NCI-H1105 treated with DMSO at 0.1 percent for 48 hours (cell line): ENCODE results near the gene ARHGEF35.
"Not testable (repeated sequence)": the region's sequence is repeated elsewhere in the genome, so short reads cannot be mapped to it uniquely, and the experiment has no call there.

ENCODE experiments used
- DNase-seq: peaks from one replicate; lab custom pipeline; 2025; lab: John Stamatoyannopoulos, UW

Gene ARHGEF35

GRCh38 chr7:144195212-144195872, at the start of gene ARHGEF35:
Gene ARHGEF35 (minus strand): TSS chr7:144195833. CDS start chr7:144188383, 7,450 bp downstream.
- DNase-seq: not testable (repeated sequence)

- not testable (repeated sequence) for DNase-seq
Measured at GRCh38 chr7:144245372-144245771, 49.7 kb upstream of the ARHGEF35 start.

- DNase-seq: not testable (repeated sequence)
Measured at GRCh38 chr7:144239365-144239764, 43.7 kb upstream of the ARHGEF35 start, which contains the start of gene OR2A42. Gene OR2A42 (minus strand): TSS chr7:144239605. CDS start chr7:144232843, 6,762 bp downstream.

- DNase-seq: not testable (repeated sequence)
Measured at GRCh38 chr7:144238530-144239082, 43.0 kb upstream of the ARHGEF35 start.

- DNase-seq: not testable (repeated sequence)
Measured at GRCh38 chr7:144233039-144233438, 37.4 kb upstream of the ARHGEF35 start.

- not testable (repeated sequence) for DNase-seq
Measured at GRCh38 chr7:144231027-144231426, 35.4 kb upstream of the ARHGEF35 start.

GRCh38 chr7:144228810-144229209, 33.2 kb upstream of the ARHGEF35 start:
- DNase-seq: not testable (repeated sequence)

- not testable (repeated sequence) for DNase-seq
Measured at GRCh38 chr7:144226866-144227265, 31.2 kb upstream of the ARHGEF35 start.

- not testable (repeated sequence) for DNase-seq
Measured at GRCh38 chr7:144223675-144224074, 28.0 kb upstream of the ARHGEF35 start.

- not testable (repeated sequence) for DNase-seq
Measured at GRCh38 chr7:144220531-144220930, 24.9 kb upstream of the ARHGEF35 start.

- DNase-seq: not testable (repeated sequence)
Measured at GRCh38 chr7:144219149-144219548, 23.5 kb upstream of the ARHGEF35 start.

- not testable (repeated sequence) for DNase-seq
Measured at GRCh38 chr7:144218581-144218980, 22.9 kb upstream of the ARHGEF35 start.

GRCh38 chr7:144217200-144217599, 21.6 kb upstream of the ARHGEF35 start:
- not testable (repeated sequence) for DNase-seq

- not testable (repeated sequence) for DNase-seq
Measured at GRCh38 chr7:144205306-144205705, 9.7 kb upstream of the ARHGEF35 start.

- DNase-seq: not testable (repeated sequence)
Measured at GRCh38 chr7:144203086-144203485, 7.5 kb upstream of the ARHGEF35 start.

GRCh38 chr7:144201978-144202377, 6.3 kb upstream of the ARHGEF35 start:
- not testable (repeated sequence) for DNase-seq

GRCh38 chr7:144198934-144199333, 3.3 kb upstream of the ARHGEF35 start:
- DNase-seq: not testable (repeated sequence)

- DNase-seq: not testable (repeated sequence)
Measured at GRCh38 chr7:144194453-144194852, 1.2 kb downstream of the ARHGEF35 start.

GRCh38 chr7:144193782-144194181, 1.9 kb downstream of the ARHGEF35 start:
- not testable (repeated sequence) for DNase-seq

GRCh38 chr7:144188578-144189171, 7.0 kb downstream of the ARHGEF35 start:
- not testable (repeated sequence) for DNase-seq

GRCh38 chr7:144187848-144188247, 7.8 kb downstream of the ARHGEF35 start:
- DNase-seq: not testable (repeated sequence)

GRCh38 chr7:144183166-144183565, 12.5 kb downstream of the ARHGEF35 start, which contains the start of gene CTAGE4:
Gene CTAGE4 (plus strand): TSS chr7:144183466. CDS start chr7:144183504, 38 bp downstream.
- not testable (repeated sequence) for DNase-seq

- DNase-seq: not testable (repeated sequence)
Measured at GRCh38 chr7:144179165-144179479, 16.5 kb downstream of the ARHGEF35 start.
